GM19372 (cell line): ENCODE results near the gene USP2.

Source experiments
- ATAC-seq: cut with Tn5 transposase; IDR thresholded peaks from one replicate; pipeline ENCODE4 v1.9.1; 2021; ENCODE audit warnings: mild to moderate bottlenecking, low read depth, moderate library complexity; ENCODE audit not compliant: unreplicated experiment

Gene USP2

DNA sequence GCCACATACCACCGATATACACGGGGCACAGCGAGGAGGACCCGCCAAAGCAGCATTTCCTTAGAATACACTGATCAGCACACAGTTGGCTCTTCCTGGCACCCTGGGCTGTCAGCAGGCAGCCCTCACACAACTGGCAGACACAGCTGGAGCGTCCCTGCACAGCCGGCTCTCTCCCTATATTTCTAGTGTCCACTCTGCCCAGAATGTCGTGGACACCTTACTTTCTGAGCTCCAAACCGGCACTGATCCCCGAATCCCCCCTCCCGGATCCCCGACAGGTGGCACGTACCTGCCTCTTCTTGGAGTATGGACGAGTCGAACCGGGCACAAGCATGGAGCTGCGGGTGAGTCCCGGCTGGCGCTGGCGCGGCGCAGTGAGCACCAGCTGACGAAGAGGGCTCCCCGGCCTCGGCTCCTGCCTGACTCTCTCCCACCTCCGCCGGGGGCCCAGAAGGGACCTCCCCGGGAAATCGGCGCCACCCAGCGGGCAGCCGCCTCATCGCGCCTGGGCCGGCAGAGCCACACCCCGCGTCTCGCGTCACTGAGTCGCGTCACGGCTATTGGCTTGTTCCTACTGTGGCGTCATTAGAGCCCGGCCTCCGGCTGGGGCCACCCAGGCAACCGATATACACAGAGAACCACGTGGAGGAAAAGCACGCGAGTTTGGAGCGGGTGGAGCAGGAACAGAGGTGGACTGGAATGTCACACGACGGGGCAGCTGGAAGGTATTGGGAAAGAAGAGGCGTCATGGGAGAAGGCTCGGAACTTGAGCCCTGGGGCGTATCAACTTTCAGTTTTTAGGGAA is at the start of gene USP2:
TSS of gene USP2 (minus strand) at position 510 of the 808 bp plus-strand sequence. CDS start 8,210 bp downstream, outside the sequence.
- ATAC-seq: peak; percentile 100

DNA sequence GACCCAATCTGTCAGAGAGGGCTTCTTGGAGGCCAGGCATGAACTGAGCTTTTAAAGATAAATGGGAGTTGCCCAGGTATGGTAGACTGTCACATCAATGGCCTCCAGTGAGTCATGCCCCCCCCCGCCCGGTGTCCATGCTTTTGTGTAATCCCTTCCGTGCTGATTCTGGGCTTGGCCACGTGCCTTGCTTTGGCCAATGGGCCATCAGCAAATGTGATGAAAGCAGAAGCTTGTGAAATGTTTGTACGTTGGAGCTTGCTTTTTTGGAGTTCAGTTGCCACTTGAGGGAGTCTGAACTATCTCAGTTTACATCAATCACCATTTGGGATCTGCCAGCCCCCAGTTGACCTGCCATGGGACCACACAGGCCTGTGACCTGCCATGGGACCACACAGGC is 45.8 kb upstream of the USP2 start:
- no peak for ATAC-seq

- no peak for ATAC-seq
Observed at GRCh38 chr11:119426142-119426541, 44.7 kb upstream of the USP2 start.

- ATAC-seq: no peak
Observed at GRCh38 chr11:119424775-119425174, 43.3 kb upstream of the USP2 start.

GRCh38 chr11:119424276-119424675 is 42.8 kb upstream of the USP2 start:
- ATAC-seq: no peak

DNA sequence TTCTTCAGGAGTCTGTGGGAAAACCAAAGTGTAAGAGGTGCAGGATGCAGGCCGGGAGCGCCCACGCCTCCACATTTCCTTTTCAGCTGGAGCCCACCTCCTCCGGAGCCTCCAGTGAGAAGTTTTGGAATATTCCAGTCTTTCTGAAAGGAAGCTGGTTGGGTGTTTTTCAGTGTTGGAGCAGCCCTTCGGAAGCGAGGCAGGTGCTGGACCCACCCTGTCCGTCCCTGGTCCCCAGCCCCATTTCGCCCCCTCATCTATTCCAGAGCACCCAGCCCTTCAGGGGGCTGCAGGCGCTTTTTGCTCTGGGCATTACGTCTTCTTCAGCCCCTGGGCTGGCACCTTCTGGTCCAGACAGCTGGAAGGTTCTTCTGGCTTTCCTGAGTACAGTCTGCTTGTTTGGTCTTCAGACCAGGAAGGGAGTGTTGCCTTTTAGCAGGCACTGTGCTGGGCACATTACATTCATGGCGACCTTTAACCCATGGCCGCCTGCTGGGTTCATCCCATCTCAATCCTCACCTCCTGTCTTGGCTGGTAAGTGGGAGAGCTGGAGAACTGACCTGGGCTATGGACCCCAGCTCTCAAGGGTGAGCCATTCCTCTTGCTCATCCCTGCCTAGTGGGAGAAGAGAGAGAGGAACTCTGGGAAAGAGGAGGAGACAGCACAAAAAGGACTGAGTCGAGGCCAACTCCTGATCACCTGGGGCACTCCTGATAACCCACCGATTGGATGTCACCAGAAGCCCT is 42.2 kb upstream of the USP2 start:
- ATAC-seq: no peak

DNA sequence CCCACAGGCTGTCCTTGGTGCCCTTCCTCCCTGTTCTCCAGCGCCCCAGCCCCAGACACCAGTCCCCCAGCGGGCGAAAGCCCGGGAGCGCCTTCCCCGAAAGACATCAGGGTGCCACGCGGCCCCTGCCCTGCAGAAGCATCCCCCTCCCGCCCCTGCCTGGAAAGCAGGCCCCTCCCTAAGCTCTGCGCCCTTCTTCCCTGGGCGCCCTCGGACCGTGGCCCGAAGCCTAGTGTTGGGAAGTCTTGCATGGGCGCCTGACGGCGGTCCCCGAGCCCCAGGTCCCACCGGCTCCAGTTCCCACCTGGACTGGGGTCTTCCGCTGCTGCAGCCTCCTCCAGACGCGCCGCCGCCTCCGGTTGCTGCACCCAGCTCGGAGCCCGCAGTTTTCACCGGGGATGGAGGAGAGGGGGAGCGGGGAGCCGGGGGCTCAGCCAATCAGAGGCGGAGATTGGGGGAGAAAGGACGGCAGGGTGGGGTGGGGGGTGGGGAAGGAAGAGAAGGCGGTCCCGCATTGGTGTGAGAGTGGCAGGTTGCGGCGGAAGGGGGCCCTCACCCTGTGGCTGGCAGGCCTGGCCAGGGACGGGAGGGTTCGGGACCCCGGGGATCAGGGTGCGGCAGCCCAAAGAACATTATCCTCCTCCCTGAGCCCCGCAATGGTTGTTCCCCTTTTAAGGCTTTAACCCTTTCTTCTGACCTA is 41.5 kb upstream of the USP2 start, which contains the start of gene THY1:
TSS of gene THY1 (minus strand) at position 364 of the 700 bp plus-strand sequence. CDS start 2,267 bp downstream, outside the sequence.
- no peak for ATAC-seq

GRCh38 chr11:119421941-119422808 is 40.7 kb upstream of the USP2 start:
- ATAC-seq: no peak

- no peak for ATAC-seq
Observed at GRCh38 chr11:119421351-119421750, 39.9 kb upstream of the USP2 start.

DNA sequence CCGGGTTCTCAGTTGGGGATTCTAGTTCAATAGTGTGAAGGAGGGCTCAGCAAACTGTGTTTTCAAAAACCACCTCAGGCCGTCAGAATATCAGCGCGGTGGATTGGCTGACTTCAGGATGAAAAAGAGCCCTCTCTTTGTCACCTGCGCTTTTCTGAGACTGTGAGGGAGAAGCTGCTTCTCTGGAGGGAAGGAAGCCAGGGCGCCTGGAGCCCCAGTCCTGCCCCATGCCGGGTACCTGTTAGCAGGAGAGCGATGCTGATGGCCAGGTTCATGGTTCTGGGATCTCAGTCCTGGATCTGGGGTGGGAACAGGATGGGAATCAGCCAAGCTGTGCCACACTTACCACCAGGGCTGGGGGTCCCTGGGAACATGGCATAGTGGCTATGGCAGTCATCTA is 39.1 kb upstream of the USP2 start:
- ATAC-seq: no peak

- no peak for ATAC-seq
Observed at GRCh38 chr11:119419834-119420492, 38.5 kb upstream of the USP2 start.

GRCh38 chr11:119419246-119419645 is 37.8 kb upstream of the USP2 start:
- ATAC-seq: no peak

- no peak for ATAC-seq
Observed at GRCh38 chr11:119418759-119419158, 37.3 kb upstream of the USP2 start.

DNA sequence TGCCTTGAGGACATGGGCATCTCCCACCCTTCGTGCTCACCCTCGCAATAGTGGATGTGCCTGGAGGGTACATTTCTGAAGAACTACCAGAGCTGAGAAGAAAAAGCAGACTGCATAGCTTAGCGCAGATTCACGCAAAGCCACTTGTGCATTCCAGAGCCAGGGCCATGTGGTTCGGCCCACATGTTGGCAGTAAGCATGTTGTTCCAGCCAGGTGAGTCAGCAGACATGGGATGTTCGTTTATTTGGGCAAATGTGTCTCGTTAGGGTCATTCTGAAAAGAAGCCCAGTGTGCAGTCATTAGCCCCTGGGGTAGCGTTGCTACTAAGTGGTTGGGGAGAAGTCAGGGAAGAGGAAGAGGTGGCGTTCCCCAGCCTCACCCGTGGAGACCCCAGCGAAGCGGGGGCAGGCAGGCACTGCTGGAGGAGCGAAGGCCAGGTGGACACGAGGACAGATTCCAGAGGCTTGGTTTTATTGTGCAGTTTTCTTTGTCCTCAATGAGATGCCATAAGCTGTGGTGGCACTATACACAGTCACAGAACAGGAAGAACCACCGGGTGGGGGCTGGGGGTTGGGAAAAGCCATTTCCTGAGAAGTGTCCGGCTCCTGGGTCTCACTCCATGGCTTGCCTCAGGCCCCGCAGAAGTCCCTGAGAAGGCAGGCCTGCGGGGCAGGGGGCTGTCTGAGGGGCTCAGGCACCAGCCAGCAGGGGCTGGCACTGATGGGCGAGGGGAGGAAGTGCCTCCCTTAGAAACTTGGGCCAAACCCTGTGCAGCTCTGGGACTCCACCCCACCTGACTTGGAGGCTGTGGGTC is 36.4 kb upstream of the USP2 start:
- no peak for ATAC-seq

DNA sequence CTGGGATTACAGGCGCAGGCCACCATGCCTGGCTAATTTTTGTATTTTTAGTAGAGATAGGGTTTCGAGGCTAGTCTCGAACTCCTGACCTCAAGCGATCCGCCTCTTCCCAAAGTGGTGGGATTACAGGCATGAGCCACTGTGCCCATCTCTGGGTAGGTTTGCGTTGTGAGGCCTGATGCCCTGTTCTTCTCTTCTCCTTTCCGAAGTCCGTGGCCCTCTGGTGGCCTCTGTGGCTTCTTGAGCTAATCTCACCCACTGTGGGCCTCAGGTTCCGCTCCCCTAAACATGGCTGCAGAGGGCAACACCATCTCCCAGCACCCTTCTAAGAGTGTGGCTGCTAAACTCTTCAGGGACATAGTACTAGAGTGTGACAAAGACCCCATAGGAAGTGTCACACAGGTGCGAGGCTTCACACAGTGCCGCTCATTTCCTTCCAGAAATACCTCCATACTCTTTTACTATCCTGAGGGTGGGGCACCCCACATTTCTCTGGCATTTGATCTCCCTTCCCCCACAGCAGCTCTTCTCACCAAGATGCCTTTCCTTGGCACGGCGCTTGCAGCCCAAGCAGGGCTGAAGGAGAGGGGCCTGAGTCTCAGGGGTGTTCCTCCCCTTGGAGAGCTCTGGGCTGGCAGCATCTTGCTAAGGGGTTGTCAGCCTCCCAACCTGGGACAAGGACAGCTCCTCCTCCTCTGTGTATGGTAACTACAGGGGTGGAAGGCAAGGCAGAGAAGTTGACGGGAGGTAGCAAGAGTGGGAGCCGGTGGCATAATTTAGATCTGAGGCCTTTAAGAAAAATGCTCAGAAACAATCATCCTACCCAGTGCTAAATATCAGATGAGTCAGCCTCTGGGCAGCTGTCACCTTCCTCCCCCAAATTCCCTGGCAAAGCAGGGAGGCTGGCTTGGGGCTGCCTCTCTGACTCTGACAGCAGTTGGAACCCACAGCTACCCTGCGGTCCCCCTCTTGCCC is 35.4 kb upstream of the USP2 start:
- no peak for ATAC-seq

DNA sequence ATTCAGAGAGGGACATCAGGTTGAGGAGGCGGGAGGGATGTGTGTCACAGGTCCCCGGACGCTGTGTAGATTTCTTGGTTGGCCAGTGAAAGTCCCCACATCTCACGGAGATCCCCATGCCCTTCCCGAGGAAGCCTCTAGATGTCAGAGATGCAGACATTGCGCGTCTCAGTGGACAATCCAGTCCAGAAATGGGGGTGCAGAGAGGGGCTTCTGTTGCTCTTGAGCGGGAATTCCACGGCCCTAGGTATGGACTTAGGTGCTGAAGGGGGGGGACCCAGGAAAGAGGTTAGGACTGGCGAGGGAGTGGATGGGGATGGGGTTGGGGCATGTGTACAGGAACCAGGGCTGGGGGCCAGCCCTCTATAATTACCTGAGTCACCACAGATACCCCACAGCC is 34.5 kb upstream of the USP2 start:
- ATAC-seq: no peak

DNA sequence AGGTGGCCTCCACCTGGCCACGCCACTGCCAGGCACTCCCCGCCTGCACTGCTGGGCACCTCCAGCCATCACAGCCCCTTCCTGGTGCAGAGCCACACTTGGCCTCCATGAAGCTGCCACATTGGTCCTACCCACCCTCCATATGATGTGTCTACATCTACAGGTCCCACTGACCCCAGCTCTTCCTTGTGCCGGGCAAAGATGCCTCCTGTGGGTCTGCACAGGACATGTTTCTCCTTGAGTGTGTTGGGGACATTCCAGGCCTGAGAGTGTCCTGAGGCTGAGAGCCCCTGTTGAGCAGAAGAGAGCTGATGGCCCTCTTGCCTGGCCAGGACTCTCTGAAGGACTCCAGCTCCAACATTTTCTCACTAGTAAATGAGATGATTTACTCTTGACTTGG is 34.0 kb upstream of the USP2 start:
- ATAC-seq: no peak

- no peak for ATAC-seq
Observed at GRCh38 chr11:119414734-119415133, 33.2 kb upstream of the USP2 start.
